Lung (tissue), 12 donors: ENCODE results near the gene SYNE1. TPM values are rescaled to one million over a fixed set of nuclear protein-coding genes. Genes with fewer than 3 reads are reported as not detected.
"Not testable (repeated sequence)": the region's sequence is repeated elsewhere in the genome, so short reads cannot be mapped to it uniquely, and the experiment has no call there.

Experiments
- ATAC-seq: fragments of 200-7000 bp; cut with Tn5 transposase; one replicate; pipeline ENCODE4 v1.9.1; 2020; ENCODE audit warnings: moderate number of reproducible peaks; ENCODE audit not compliant: insufficient read depth, low FRiP score
- DNase-seq, 3 donors: peaks; one replicate each; pipeline ENCODE4 v3.0.0-alpha.2; 2013 to 2017
- H3K27ac ChIP-seq, 2 donors: one replicate each; pipeline ENCODE4 v1.5.1; 2013; ENCODE audit warnings: mild to moderate bottlenecking in 2 of 2, moderate library complexity in 2 of 2, control low read depth in 1 of 2, inconsistent platforms in 1 of 2, low read depth in 1 of 2, low read length in 1 of 2
- H3K27me3 ChIP-seq, 3 donors: one replicate each; pipeline ENCODE4 v1.5.1; 2013; ENCODE audit warnings: low read length in 2 of 3; ENCODE audit not compliant: control insufficient read depth in 3 of 3, insufficient read depth in 3 of 3
- H3K36me3 ChIP-seq, 4 donors: one replicate each; pipeline ENCODE4 v1.5.1; 2013; ENCODE audit warnings: low read length in 4 of 4, mild to moderate bottlenecking in 1 of 4, moderate library complexity in 1 of 4; ENCODE audit not compliant: control insufficient read depth in 4 of 4, insufficient read depth in 4 of 4
- H3K4me1 ChIP-seq, 5 donors: one replicate each; pipeline ENCODE4 v1.5.1; 2013; ENCODE audit warnings: low read length in 5 of 5, mild to moderate bottlenecking in 2 of 5, moderate library complexity in 1 of 5; ENCODE audit not compliant: control insufficient read depth in 5 of 5, insufficient read depth in 5 of 5
- H3K4me3 ChIP-seq: one replicate; pipeline ENCODE4 v1.5.1; 2013; ENCODE audit warnings: mild to moderate bottlenecking, control low read depth, moderate library complexity
- H3K9ac ChIP-seq, 2 donors: one replicate each; pipeline ENCODE4 v1.5.1; 2013; ENCODE audit warnings: low read length in 2 of 2, control low read depth in 1 of 2; ENCODE audit not compliant: insufficient read depth in 1 of 2
- H3K9me3 ChIP-seq, 4 donors: one replicate each; pipeline ENCODE4 v1.5.1; 2013; ENCODE audit warnings: low read length in 3 of 4, mild to moderate bottlenecking in 1 of 4, moderate library complexity in 1 of 4; ENCODE audit not compliant: control insufficient read depth in 4 of 4, insufficient read depth in 3 of 4
- CTCF ChIP-seq: IDR thresholded peaks from 2 replicates; pipeline ENCODE4 v1.5.1; 2012; ENCODE audit warnings: mild to moderate bottlenecking; ENCODE audit errors: control extremely low read depth, extremely low read depth
- WGBS, 2 donors: extraction: QIAGEN DNeasy Blood & Tissue Kit; methylation state at CpG; one replicate each; pipeline ENCODE4 v1.1.7; 2013; 5-methylcytosine and 5-hydroxymethylcytosine counted together
- polyA plus RNA-seq, 2 donors: library from polyadenylated mRNA; stranded (reverse); fragments of 200-250 nt; gene quantifications; one replicate each; pipeline ENCODE4 v1.2.1, GENCODE V29; 2013
- total RNA-seq, 2 donors: library from RNA; depleted of rRNA in 1 of 2; stranded (reverse); fragments of >200 nt in 1 of 2; gene quantifications; one replicate each; pipeline ENCODE4 v1.2.1, GENCODE V29; 2014 to 2021
- donor health status: control.
- donor health status: control.
- donor health status: Bipolar disorder and iron deficiency.
- donor health status: healthy.
- donor health status: DM: yes; HTN: yes; CAD: no.

SYNE1 gene
- total and polyA plus RNA-seq, 4 donors: 26.4 to 352 (median 131) TPM

GRCh38 chr6:152503546-152503945 is 133.6 kb downstream of the SYNE1 start:
- 84 to 85% methylated on average over 3 of the region's 3 CpGs for WGBS, 2 donors
- Histone ChIP-seq H3K4me3 (no peak overlapping the region), H3K36me3 (no peaks in the 10 kb centered on the region), H3K4me1 (no peaks in the 10 kb centered on the region), H3K27me3 (no peaks in the 10 kb centered on the region), H3K9ac (no peak overlapping the region), H3K27ac (no peak overlapping the region), H3K9me3 (no peaks in the 10 kb centered on the region)
- TF ChIP-seq CTCF: no peak
- DNase-seq: no peak
- ATAC-seq: no peak

- H3K36me3 ChIP-seq: no peaks in the 10 kb centered on the region
- no peak overlapping the region for H3K4me3 ChIP-seq
- WGBS, 2 donors: 86 to 92% methylated on average over 6 of the region's 6 CpGs
- no peak for TF ChIP-seq CTCF
- no peaks in the 10 kb centered on the region for H3K9me3 ChIP-seq
- H3K9ac ChIP-seq: no peak overlapping the region
- H3K27me3 ChIP-seq: no peaks in the 10 kb centered on the region
- H3K4me1 ChIP-seq: no peaks in the 10 kb centered on the region
- H3K27ac ChIP-seq: no peak overlapping the region
- DNase-seq (no peak), ATAC-seq (no peak)
Observed at GRCh38 chr6:152502421-152503188, 134.6 kb downstream of the SYNE1 start.

- H3K27me3 ChIP-seq: no peaks in the 10 kb centered on the region
- H3K4me1 ChIP-seq: no peaks in the 10 kb centered on the region
- H3K27ac ChIP-seq: no peak overlapping the region
- no peak overlapping the region for H3K4me3 ChIP-seq
- TF ChIP-seq CTCF: no peak
- H3K9ac ChIP-seq: no peak overlapping the region
- ATAC-seq: no peak
- 94 to 96% methylated on average over 2 of the region's 2 CpGs for WGBS, 2 donors
- no peaks in the 10 kb centered on the region for H3K9me3 ChIP-seq
- no peak for DNase-seq
- no peaks in the 10 kb centered on the region for H3K36me3 ChIP-seq
Observed at GRCh38 chr6:152499931-152500330, 137.2 kb downstream of the SYNE1 start.

- H3K27me3 ChIP-seq: no peaks in the 10 kb centered on the region
- 92% methylated on average over 5 of the region's 5 CpGs for WGBS, 2 donors
- no peak overlapping the region for H3K9ac ChIP-seq
Observed at GRCh38 chr6:152496731-152497130, 140.4 kb downstream of the SYNE1 start.

GRCh38 chr6:152495456-152495855 is 141.7 kb downstream of the SYNE1 start:
- H3K4me3 ChIP-seq: not testable (repeated sequence)
- 90 to 96% methylated on average over 6 of the region's 6 CpGs for whole genome bisulfite sequencing, 2 donors

More at GRCh38 chr6:152496731-152497130, 140.4 kb downstream of the SYNE1 start:
- TF ChIP-seq CTCF: no peak
- Histone ChIP-seq H3K27ac (no peak overlapping the region), H3K9me3 (no peaks in the 10 kb centered on the region), H3K4me3 (no peak overlapping the region), H3K4me1 (no peaks in the 10 kb centered on the region), H3K36me3 (no peaks in the 10 kb centered on the region)
- ATAC-seq (no peak), DNase-seq (no peak)

More at GRCh38 chr6:152495456-152495855, 141.7 kb downstream of the SYNE1 start:
- not testable (repeated sequence) for H3K27me3 ChIP-seq, ATAC-seq, H3K9me3 ChIP-seq, H3K9ac ChIP-seq, DNase-seq, H3K27ac ChIP-seq, H3K4me1 ChIP-seq, H3K36me3 ChIP-seq
